Gastroesophageal sphincter (tissue), 2 donors: Measurements from ENCODE around the gene GJA10.
"Not testable (repeated sequence)": the region's sequence is repeated elsewhere in the genome, so short reads cannot be mapped to it uniquely, and the experiment has no call there.

Experiments used
- POLR2A ChIP-seq, 2 donors: fragments of 450-650 bp; IDR thresholded peaks; one replicate each; pipeline ENCODE4 v1.6.1; 2017; ENCODE audit warnings: antibody characterized with exemption in 2 of 2, mild to moderate bottlenecking in 2 of 2, moderate library complexity in 1 of 2
- POLR2AphosphoS5 ChIP-seq: sonication (generic); formaldehyde crosslinking; IDR thresholded peaks from one replicate; pipeline ENCODE4 v1.6.1; 2017; ENCODE audit warnings: antibody characterized with exemption

- not testable (repeated sequence) for TF ChIP-seq POLR2AphosphoS5; POLR2A (IDR thresholded peaks at IDR 0.05)
Measured at GRCh38 chr6:89847513-89847912, 46.8 kb upstream of the GJA10 start.
